SU-DHL-6 (cell line): Measurements from ENCODE around the gene ANXA6.

Source experiments
- H2AFZ ChIP-seq: fragments of 200-600 bp; sonication (generic); 2 replicates; pipeline ENCODE4 v1.6.1; 2014; ENCODE audit warnings: low read depth, mild to moderate bottlenecking, moderate library complexity, mixed read lengths, antibody characterized with exemption, low read length; ENCODE audit not compliant: severe bottlenecking
- H3F3A ChIP-seq: fragments of 200-600 bp; shearing (Covaris generic); 2 replicates; pipeline ENCODE4 v1.6.0; 2016; ENCODE audit warnings: antibody characterized with exemption, mild to moderate bottlenecking; ENCODE audit not compliant: insufficient read depth
- H3K27ac ChIP-seq: fragments of 200-600 bp; sonication (generic); 2 replicates; pipeline ENCODE4 v1.5.1; 2016; ENCODE audit warnings: low read depth, mild to moderate bottlenecking, low read length, moderate library complexity, mixed read lengths
- H3K27me3 ChIP-seq: fragments of 200-600 bp; sonication (generic), shearing (Covaris generic); 2 replicates; pipeline ENCODE4 v1.6.0; 2014; ENCODE audit warnings: mild to moderate bottlenecking, low read length
- H3K36me3 ChIP-seq: fragments of 200-600 bp; sonication (generic); 2 replicates; pipeline ENCODE4 v1.6.1; 2014; ENCODE audit warnings: mild to moderate bottlenecking, low read length, mixed read lengths
- H3K4me2 ChIP-seq: fragments of 300-600, 200-600 bp; shearing (Covaris generic), sonication (generic); 2 replicates; pipeline ENCODE4 v1.6.0; 2014; ENCODE audit warnings: low read length, low read depth, mild to moderate bottlenecking; ENCODE audit not compliant: poor library complexity, severe bottlenecking
- H3K4me3 ChIP-seq: fragments of 200-600 bp; sonication (generic); 2 replicates; pipeline ENCODE4 v1.5.1; 2014; ENCODE audit warnings: antibody characterized with exemption, low read length, mild to moderate bottlenecking, mixed read lengths; ENCODE audit not compliant: insufficient read depth, poor library complexity, severe bottlenecking
- H3K79me2 ChIP-seq: fragments of 200-600 bp; sonication (generic); 2 replicates; pipeline ENCODE4 v1.6.1; 2014; ENCODE audit warnings: mild to moderate bottlenecking, low read length, moderate library complexity; ENCODE audit not compliant: insufficient read depth
- H3K9ac ChIP-seq: fragments of 200-600 bp; sonication (generic); 2 replicates; pipeline ENCODE4 v1.7.0; 2014; ENCODE audit warnings: mild to moderate bottlenecking, low read length
- H3K9me2 ChIP-seq: fragments of 200-600 bp; sonication (generic); replicated peaks from 2 replicates; pipeline ENCODE4 v1.6.1; 2014; ENCODE audit warnings: low read length; ENCODE audit not compliant: insufficient read depth
- H3K9me3 ChIP-seq: fragments of 200-600 bp; sonication (generic); 2 replicates; pipeline ENCODE4 v1.6.1; 2014; ENCODE audit warnings: low read length, mixed read lengths; ENCODE audit not compliant: insufficient read depth
- H4K20me1 ChIP-seq: fragments of 200-600 bp; sonication (generic); 2 replicates; pipeline ENCODE4 v1.6.1; 2014; ENCODE audit warnings: low read depth, mild to moderate bottlenecking, antibody characterized with exemption, low read length, moderate library complexity, mixed read lengths
- CTCF ChIP-seq: fragments of 200-600 bp; sonication (generic); IDR thresholded peaks from one replicate; pipeline ENCODE4 v1.5.1; 2017; ENCODE audit warnings: antibody characterized with exemption, mild to moderate bottlenecking, low read length, moderate library complexity; ENCODE audit not compliant: insufficient read depth, poor library complexity, severe bottlenecking
- EZH2phosphoT487 ChIP-seq: fragments of 200-600 bp; sonication (generic), shearing (Covaris generic); conservative IDR thresholded peaks from 2 replicates; pipeline ENCODE4 v1.6.1; 2018; ENCODE audit warnings: mild to moderate bottlenecking, antibody characterized with exemption, low read length, moderate library complexity, mixed read lengths

ANXA6 gene

DNA sequence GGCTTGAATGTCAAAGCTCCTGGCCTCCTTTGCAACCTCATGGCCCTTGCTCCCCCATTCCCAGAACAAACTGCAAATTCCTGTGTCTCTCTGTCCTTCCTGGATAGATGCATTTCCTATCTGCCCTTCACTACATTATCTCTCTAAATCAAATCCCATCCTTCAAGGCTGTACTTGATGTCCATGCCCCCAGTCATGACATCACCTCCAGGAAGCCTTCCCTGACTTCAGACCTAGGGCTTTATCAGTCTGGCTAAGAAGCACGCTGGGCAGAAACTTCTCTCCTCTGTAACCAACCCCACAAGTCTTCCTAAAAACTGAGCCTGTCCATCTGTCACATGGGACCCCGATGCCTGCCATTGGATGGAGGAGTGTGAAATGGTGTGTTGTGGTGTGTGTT is 51.1 kb downstream of the ANXA6 start:
- Histone ChIP-seq H3K9me2 (no peaks in the 10 kb centered on the region), H3F3A (no peaks in the 10 kb centered on the region), H4K20me1 (no peaks in the 10 kb centered on the region), H3K4me2 (no peak overlapping the region), H3K9ac (no peak overlapping the region), H3K27ac (no peak overlapping the region), H3K4me3 (no peak overlapping the region), H3K36me3 (no peaks in the 10 kb centered on the region), H2AFZ (no peak overlapping the region), H3K9me3 (no peaks in the 10 kb centered on the region), H3K27me3 (no peaks in the 10 kb centered on the region), H3K79me2 (no peaks in the 10 kb centered on the region)
- TF ChIP-seq CTCF (no peak), EZH2phosphoT487 (no peak)

DNA sequence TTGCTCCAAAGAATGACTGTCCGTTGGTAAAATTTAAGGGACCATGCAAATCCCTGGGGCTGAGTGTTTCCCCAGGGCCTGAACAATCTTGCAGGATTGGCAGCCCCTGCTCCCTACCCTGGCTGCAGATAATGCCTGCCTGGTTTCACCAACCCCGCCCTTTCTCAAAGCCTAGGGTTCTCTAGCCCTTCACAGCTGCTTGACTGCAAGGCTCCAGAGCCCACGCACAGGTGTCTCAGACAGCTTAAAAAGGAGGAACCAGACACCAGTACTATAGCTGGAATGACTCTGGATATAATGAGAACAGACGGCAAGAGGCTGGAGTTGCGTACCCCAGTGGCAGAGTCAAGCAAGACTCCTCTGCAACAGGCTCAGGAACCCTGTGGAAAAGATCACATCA is 51.5 kb downstream of the ANXA6 start:
- Histone ChIP-seq H3K36me3 (no peaks in the 10 kb centered on the region), H3K9ac (no peak overlapping the region)

DNA sequence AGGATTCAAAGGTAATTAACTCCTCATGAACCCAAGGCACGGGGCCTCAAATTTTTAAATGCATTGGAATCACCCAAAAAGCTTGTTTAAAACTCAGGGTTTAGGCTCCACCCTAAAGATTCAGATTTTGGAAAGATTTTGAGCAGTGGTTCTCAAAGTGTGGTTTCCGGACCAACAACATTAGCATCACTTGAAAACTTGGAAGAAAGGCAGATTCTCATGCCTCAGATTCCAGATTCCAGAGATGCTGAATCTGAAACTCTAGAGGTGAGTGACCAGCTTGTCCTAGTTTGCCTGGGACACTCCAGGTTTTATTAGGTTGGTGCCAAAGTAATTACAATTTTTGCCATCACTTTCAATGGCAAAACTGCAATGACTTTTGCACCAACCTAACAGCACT is 52.0 kb downstream of the ANXA6 start:
- Histone ChIP-seq H3K9me3 (no peaks in the 10 kb centered on the region), H3K4me2 (no peak overlapping the region), H3K9ac (no peak overlapping the region), H3F3A (no peaks in the 10 kb centered on the region), H3K79me2 (no peaks in the 10 kb centered on the region), H3K4me3 (no peak overlapping the region), H3K9me2 (no peaks in the 10 kb centered on the region), H3K27me3 (no peaks in the 10 kb centered on the region), H4K20me1 (no peaks in the 10 kb centered on the region), H3K27ac (no peak overlapping the region), H2AFZ (no peak overlapping the region), H3K36me3 (no peaks in the 10 kb centered on the region)
- TF ChIP-seq CTCF (no peak), EZH2phosphoT487 (no peak)

More for the DNA sequence above, 51.5 kb downstream of the ANXA6 start:
- H3K4me3 ChIP-seq, result no peak overlapping the region
- no peak for TF ChIP-seq CTCF
- TF ChIP-seq EZH2phosphoT487, result no peak
- H3K27me3 ChIP-seq, result no peaks in the 10 kb centered on the region
- no peak overlapping the region for H3K4me2 ChIP-seq
- H3F3A ChIP-seq, result no peaks in the 10 kb centered on the region
- no peak overlapping the region for H3K27ac ChIP-seq
- no peak overlapping the region for H2AFZ ChIP-seq
- H3K9me2 ChIP-seq, result no peaks in the 10 kb centered on the region
- no peaks in the 10 kb centered on the region for H4K20me1 ChIP-seq
- no peaks in the 10 kb centered on the region for H3K9me3 ChIP-seq
- H3K79me2 ChIP-seq, result no peaks in the 10 kb centered on the region
